H9 (cell line): ENCODE results near the gene P2RX7. TPM values are rescaled to one million over a fixed set of nuclear protein-coding genes. Genes with fewer than 3 reads are reported as not detected.

Experiments
- DNase-seq: peaks from one replicate; pipeline ENCODE4 v3.0.0-alpha.2; 2017
- H2AFZ ChIP-seq: one replicate; pipeline ENCODE4 v1.6.1; 2013; ENCODE audit warnings: mild to moderate bottlenecking, low read length, control low read depth, moderate library complexity
- H2AK5ac ChIP-seq: 2 replicates; pipeline ENCODE4 v1.6.1; 2013; ENCODE audit warnings: low read length, control low read depth, mixed read lengths; ENCODE audit not compliant: insufficient read length
- H2BK120ac ChIP-seq: one replicate; pipeline ENCODE4 v1.6.1; 2013; ENCODE audit warnings: low read depth, mild to moderate bottlenecking, low read length, control low read depth, inconsistent platforms; ENCODE audit not compliant: poor library complexity, severe bottlenecking
- H2BK12ac ChIP-seq: 2 replicates; pipeline ENCODE4 v1.6.1; 2013; ENCODE audit warnings: low read length, control low read depth, mixed read lengths, low read depth; ENCODE audit not compliant: insufficient read length
- H2BK15ac ChIP-seq: 2 replicates; pipeline ENCODE4 v1.6.1; 2013; ENCODE audit warnings: low read depth, low read length, control low read depth
- H2BK20ac ChIP-seq: one replicate; pipeline ENCODE4 v1.6.1; 2013; ENCODE audit warnings: low read depth, mild to moderate bottlenecking, low read length, control low read depth, inconsistent platforms; ENCODE audit not compliant: poor library complexity, severe bottlenecking
- H2BK5ac ChIP-seq: 2 replicates; pipeline ENCODE4 v1.6.1; 2013; ENCODE audit warnings: low read length, control low read depth, mixed read lengths; ENCODE audit not compliant: insufficient read length
- H3K14ac ChIP-seq: 2 replicates; pipeline ENCODE4 v1.6.1; 2013; ENCODE audit warnings: low read length, control low read depth; ENCODE audit not compliant: insufficient read depth
- H3K18ac ChIP-seq: 2 replicates; pipeline ENCODE4 v1.6.1; 2013; ENCODE audit warnings: low read depth, mild to moderate bottlenecking, mixed read lengths, low read length, control low read depth; ENCODE audit not compliant: insufficient read length
- H3K23ac ChIP-seq: 2 replicates; pipeline ENCODE4 v1.6.1; 2013; ENCODE audit warnings: low read length, control low read depth, mixed read lengths, low read depth; ENCODE audit not compliant: insufficient read length
- H3K23me2 ChIP-seq: 2 replicates; pipeline ENCODE4 v1.6.1; 2013; ENCODE audit warnings: low read depth, mild to moderate bottlenecking, mixed read lengths, low read length, control low read depth; ENCODE audit not compliant: insufficient read length, poor library complexity, severe bottlenecking
- H3K27ac ChIP-seq: 2 replicates; pipeline ENCODE4 v1.5.1; 2013; ENCODE audit warnings: low read length, control low read depth, mixed read lengths, low read depth; ENCODE audit not compliant: insufficient read length
- H3K27me3 ChIP-seq: 2 replicates; pipeline ENCODE4 v1.6.1; 2013; ENCODE audit warnings: low read length, control low read depth, inconsistent platforms; ENCODE audit not compliant: insufficient read depth
- H3K4ac ChIP-seq: 2 replicates; pipeline ENCODE4 v1.6.1; 2013; ENCODE audit warnings: low read depth, mild to moderate bottlenecking, control low read depth, inconsistent platforms, low read length, moderate library complexity
- H3K4me1 ChIP-seq: 2 replicates; pipeline ENCODE4 v1.6.1; 2013; ENCODE audit warnings: low read length, control low read depth, inconsistent platforms; ENCODE audit not compliant: insufficient read depth
- H3K4me2 ChIP-seq: 2 replicates; pipeline ENCODE4 v1.6.1; 2013; ENCODE audit warnings: low read length, control low read depth, mixed read lengths; ENCODE audit not compliant: insufficient read length, insufficient read depth
- H3K56ac ChIP-seq: 2 replicates; pipeline ENCODE4 v1.6.1; 2013; ENCODE audit warnings: low read depth, mild to moderate bottlenecking, mixed read lengths, low read length, control low read depth; ENCODE audit not compliant: insufficient read length
- H3K79me1 ChIP-seq: 2 replicates; pipeline ENCODE4 v1.6.1; 2013; ENCODE audit warnings: low read depth, mild to moderate bottlenecking, moderate library complexity, low read length, control low read depth, inconsistent platforms; ENCODE audit not compliant: insufficient read depth, poor library complexity, severe bottlenecking
- H3K79me2 ChIP-seq: 2 replicates; pipeline ENCODE4 v1.6.1; 2013; ENCODE audit warnings: low read length, control low read depth, inconsistent platforms; ENCODE audit not compliant: insufficient read depth
- H3K9ac ChIP-seq: 2 replicates; pipeline ENCODE4 v1.6.1; 2013; ENCODE audit warnings: low read length, control low read depth, mixed read lengths; ENCODE audit not compliant: insufficient read length; ENCODE audit errors: extremely low read depth
- H3K9me3 ChIP-seq: one replicate; pipeline ENCODE4 v1.6.1; 2013; ENCODE audit warnings: low read depth, low read length, inconsistent platforms; ENCODE audit not compliant: control insufficient read depth
- H3T11ph ChIP-seq: one replicate; pipeline ENCODE4 v1.6.1; 2013; ENCODE audit warnings: mild to moderate bottlenecking, low read length, control low read depth, inconsistent platforms
- H4K20me1 ChIP-seq: one replicate; pipeline ENCODE4 v1.6.1; 2013; ENCODE audit not compliant: control insufficient read depth, insufficient read length, insufficient read depth
- H4K5ac ChIP-seq: 2 replicates; pipeline ENCODE4 v1.6.1; 2013; ENCODE audit warnings: low read depth, mild to moderate bottlenecking, mixed read lengths, low read length, control low read depth; ENCODE audit not compliant: insufficient read length
- H4K8ac ChIP-seq: replicated peaks from 2 replicates; pipeline ENCODE4 v1.6.1; 2013; ENCODE audit warnings: low read length, control low read depth, mixed read lengths, low read depth; ENCODE audit not compliant: insufficient read length
- H4K91ac ChIP-seq: 2 replicates; pipeline ENCODE4 v1.6.1; 2013; ENCODE audit warnings: low read depth, mild to moderate bottlenecking, moderate library complexity, mixed read lengths, low read length, control low read depth; ENCODE audit not compliant: insufficient read length
- H3K27ac Mint-ChIP-seq, 3 experiments: 2 replicates in 2 of 3; 3 replicates in 1 of 3; pipeline ENCODE4 v1.8.0; 2020 to 2021; ENCODE audit warnings: mixed read lengths in 3 of 3, mild to moderate bottlenecking in 1 of 3, moderate library complexity in 1 of 3
- H3K27me3 Mint-ChIP-seq: 2 replicates; pipeline ENCODE4 v1.8.0; 2021; ENCODE audit warnings: low read depth, mild to moderate bottlenecking, moderate library complexity, mixed read lengths
- H3K36me3 Mint-ChIP-seq, 3 experiments: 2 replicates in 2 of 3; 3 replicates in 1 of 3; pipeline ENCODE4 v1.8.0; 2020 to 2021; ENCODE audit warnings: low read depth in 3 of 3, mixed read lengths in 3 of 3; ENCODE audit not compliant: insufficient read depth in 1 of 3
- H3K4me1 Mint-ChIP-seq, 2 experiments: 2 replicates each; pipeline ENCODE4 v1.8.0; 2020; ENCODE audit warnings: mixed read lengths in 2 of 2
- H3K4me3 Mint-ChIP-seq, 2 experiments: 2 replicates in 1 of 2; 3 replicates in 1 of 2; pipeline ENCODE4 v1.8.0; 2020 to 2021; ENCODE audit warnings: mild to moderate bottlenecking in 2 of 2, mixed read lengths in 2 of 2, moderate library complexity in 1 of 2
- H3K9me3 Mint-ChIP-seq, 2 experiments: 2 replicates in 1 of 2; 3 replicates in 1 of 2; pipeline ENCODE4 v1.8.0; 2020; ENCODE audit warnings: mild to moderate bottlenecking in 2 of 2, mixed read lengths in 2 of 2, moderate library complexity in 1 of 2
- CTCF ChIP-seq: fragments of 200-600 bp; sonication (generic); conservative IDR thresholded peaks from 3 replicates; pipeline ENCODE4 v1.8.0; 2021; ENCODE audit warnings: antibody characterized with exemption, mild to moderate bottlenecking
- whole genome bisulfite sequencing: extraction: QIAGEN DNeasy Blood & Tissue Kit; methylation state at CpG from one replicate; pipeline ENCODE4 v1.1.7; 2013; ENCODE audit warnings: missing lambda C conversion rate, low lambda C conversion rate, mixed read lengths; ENCODE audit not compliant: insufficient read length; ENCODE audit errors: extremely low coverage; 5-methylcytosine and 5-hydroxymethylcytosine counted together
- total RNA-seq: library from RNA; stranded (reverse); gene quantifications from 2 replicates; pipeline ENCODE4 v1.2.1, GENCODE V29; 2021

Gene P2RX7
- total RNA-seq, 1 experiment from 2014 or later = 0.09 TPM

- no peaks in the 10 kb centered on the region for H3K4me1 ChIP-seq
- H3K56ac ChIP-seq = no peak overlapping the region
- Mint-ChIP-seq H3K9me3 (no peaks in the 10 kb centered on the region), H3K4me1 (no peaks in the 10 kb centered on the region), H3K4me3 (no peak overlapping the region), H3K27ac (no peak overlapping the region), H3K27me3 (peaks cover 13% of the 10 kb centered on the region), H3K36me3 (no peaks in the 10 kb centered on the region)
- no peak overlapping the region for H3K4ac ChIP-seq
- H3K23me2 ChIP-seq = no peaks in the 10 kb centered on the region
- no peak overlapping the region for H2AFZ ChIP-seq
- no peaks in the 10 kb centered on the region for H3K79me1 ChIP-seq
- no peak for TF ChIP-seq CTCF
- H3K23ac ChIP-seq = no peak overlapping the region
- no peak overlapping the region for H3K4me2 ChIP-seq
- no peak overlapping the region for H2BK120ac ChIP-seq
- no peaks in the 10 kb centered on the region for H3K9me3 ChIP-seq
- DNase-seq = no peak
- no peak overlapping the region for H3T11ph ChIP-seq
- H2BK15ac ChIP-seq = no peak overlapping the region
- no peak overlapping the region for H3K14ac ChIP-seq
- no peak overlapping the region for H2BK20ac ChIP-seq
- H3K18ac ChIP-seq = no peak overlapping the region
- no peaks in the 10 kb centered on the region for H4K20me1 ChIP-seq
- H3K27ac ChIP-seq = no peak overlapping the region
- no peak overlapping the region for H4K8ac ChIP-seq
- H4K91ac ChIP-seq = no peak overlapping the region
- no peak overlapping the region for H2BK12ac ChIP-seq
- no peak overlapping the region for H2AK5ac ChIP-seq
- H4K5ac ChIP-seq = no peak overlapping the region
- H3K79me2 ChIP-seq = no peaks in the 10 kb centered on the region
- H2BK5ac ChIP-seq = no peak overlapping the region
- no CpG with 5 or more reads among the region's 4 CpGs for WGBS
- H3K27me3 ChIP-seq = no peaks in the 10 kb centered on the region
- no peak overlapping the region for H3K9ac ChIP-seq
Measured at GRCh38 chr12:121113057-121113456, 19.6 kb upstream of the P2RX7 start.
